Measurements from ENCODE around the gene MDFI. TPM values are rescaled to one million over a fixed set of nuclear protein-coding genes. Genes with fewer than 3 reads are reported as not detected.
A peak's percentile ranks its signal among the peaks of the same experiment; 100 is the strongest.
"Not testable (repeated sequence)": the region's sequence is repeated elsewhere in the genome, so short reads cannot be mapped to it uniquely, and the experiment has no call there.

Gene MDFI
- total and polyA plus RNA-seq, 5 donors, result 4.9 to 11.9 (median 9.6) TPM

- Histone ChIP-seq H3K27me3 (ENCODE audit: control insufficient read depth, insufficient read depth) (no peaks in the 10 kb centered on the region), H3K4me1 (ENCODE audit: control insufficient read depth, insufficient read depth, low read length) (no peaks in the 10 kb centered on the region), H3K9me3 (ENCODE audit: control insufficient read depth, low read length) (no peaks in the 10 kb centered on the region), H3K4me3 (ENCODE audit: low read length) (no peak overlapping the region), H3K27ac (ENCODE audit: low read length) (no peak overlapping the region)
- peak; percentile 77 to 79 for ATAC-seq
- WGBS, result 6% methylated on average over 20 of the region's 20 CpGs
- peak; percentile 83 to 91 (median 91) for DNase-seq
- intact Hi-C loops (cut with DNase I), result loop anchor here (1.0 to 5.0 kb wide), 3 partner anchors 79 to 81 kb away; no protein-coding TSS in a partner anchor
Observed at GRCh38 chr6:41602864-41603608, 35.2 kb upstream of the MDFI start.

DNA sequence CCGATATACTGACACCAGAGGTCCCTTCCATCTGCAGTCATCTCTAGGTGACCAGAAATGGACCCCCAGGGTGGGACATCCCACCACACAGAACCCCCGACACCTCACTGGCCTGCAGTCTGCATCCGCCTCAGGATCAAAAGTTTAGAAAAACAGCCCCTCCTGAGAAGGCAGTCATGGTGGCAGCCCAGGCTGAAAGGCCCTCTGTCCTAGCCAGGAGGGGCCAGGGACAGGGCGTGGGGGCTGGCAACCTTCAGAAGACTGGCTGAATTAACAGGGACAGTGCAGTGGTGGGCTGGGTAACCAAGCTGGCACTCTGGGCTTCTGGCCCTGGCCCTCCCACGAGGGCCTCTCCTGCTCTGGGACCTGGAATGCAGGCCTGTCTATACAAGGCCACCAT is 34.3 kb upstream of the MDFI start:
- H3K27ac ChIP-seq (ENCODE audit: low read length), result no peak overlapping the region
- ATAC-seq (no peak), DNase-seq (no peak)
- H3K4me3 ChIP-seq (ENCODE audit: low read length), result no peak overlapping the region
- 83% methylated on average over 5 of the region's 5 CpGs for WGBS
- no peaks in the 10 kb centered on the region for H3K27me3 ChIP-seq (ENCODE audit: control insufficient read depth, insufficient read depth)
- H3K9me3 ChIP-seq (ENCODE audit: control insufficient read depth, low read length), result no peaks in the 10 kb centered on the region
- no peaks in the 10 kb centered on the region for H3K4me1 ChIP-seq (ENCODE audit: control insufficient read depth, insufficient read depth, low read length)
- intact Hi-C loops (cut with DNase I), result loop anchor here in 1 of 4 donors (5.0 kb wide), 1 partner anchor 78 kb away; no protein-coding TSS in a partner anchor

DNA sequence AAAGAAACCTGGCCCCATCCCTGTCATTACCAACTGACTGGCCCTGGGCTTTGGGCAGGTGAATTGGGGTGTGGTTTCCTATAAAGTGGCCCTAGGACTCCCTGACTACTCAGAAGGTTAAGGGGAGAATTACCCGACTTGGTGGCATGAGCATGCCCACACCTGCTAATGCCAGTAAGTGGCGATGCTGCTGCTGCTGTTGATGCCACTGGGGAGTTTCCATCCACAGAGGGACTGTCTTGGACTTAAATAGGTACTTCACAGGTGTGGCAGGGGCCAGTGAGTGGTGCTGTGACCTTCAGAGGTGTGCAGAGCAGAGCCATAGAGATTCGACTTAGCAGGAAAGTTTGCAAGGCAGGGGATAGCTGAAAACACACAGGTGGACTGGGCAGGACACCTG is 32.6 kb upstream of the MDFI start:
- Histone ChIP-seq H3K9me3 (ENCODE audit: control insufficient read depth, low read length) (no peaks in the 10 kb centered on the region), H3K4me3 (ENCODE audit: low read length) (no peak overlapping the region), H3K27ac (ENCODE audit: low read length) (no peak overlapping the region), H3K4me1 (ENCODE audit: control insufficient read depth, insufficient read depth, low read length) (no peaks in the 10 kb centered on the region), H3K27me3 (ENCODE audit: control insufficient read depth, insufficient read depth) (no peaks in the 10 kb centered on the region)
- intact Hi-C loops (cut with DNase I), result no loop called here
- WGBS, result 84% methylated on average over 3 of the region's 3 CpGs
- ATAC-seq (no peak), DNase-seq (no peak)

- intact Hi-C loops (cut with DNase I), result no loop called here
- H3K9me3 ChIP-seq (ENCODE audit: control insufficient read depth, low read length), result no peaks in the 10 kb centered on the region
- WGBS, result 95% methylated on average over 5 of the region's 5 CpGs
- H3K4me1 ChIP-seq (ENCODE audit: control insufficient read depth, insufficient read depth, low read length), result no peaks in the 10 kb centered on the region
- DNase-seq, result no peak
- H3K27ac ChIP-seq (ENCODE audit: low read length), result no peak overlapping the region
- no peak for ATAC-seq
- no peaks in the 10 kb centered on the region for H3K27me3 ChIP-seq (ENCODE audit: control insufficient read depth, insufficient read depth)
- H3K4me3 ChIP-seq (ENCODE audit: low read length), result no peak overlapping the region
Observed at GRCh38 chr6:41607036-41607435, 31.2 kb upstream of the MDFI start.

- intact Hi-C loops (cut with DNase I), result no loop called here
Observed at GRCh38 chr6:41607736-41608135, 30.5 kb upstream of the MDFI start.

GRCh38 chr6:41608443-41609151 is 29.7 kb upstream of the MDFI start:
- H3K4me3 ChIP-seq (ENCODE audit: low read length), result no peak overlapping the region
- ATAC-seq (no peak), DNase-seq (no peak)
- no peak overlapping the region for H3K27ac ChIP-seq (ENCODE audit: low read length)
- H3K9me3 ChIP-seq (ENCODE audit: control insufficient read depth, low read length), result no peaks in the 10 kb centered on the region
- H3K4me1 ChIP-seq (ENCODE audit: control insufficient read depth, insufficient read depth, low read length), result no peaks in the 10 kb centered on the region
- no peaks in the 10 kb centered on the region for H3K27me3 ChIP-seq (ENCODE audit: control insufficient read depth, insufficient read depth)
- 81% methylated on average over 11 of the region's 11 CpGs for WGBS
- intact Hi-C loops (cut with DNase I), result no loop called here

More at GRCh38 chr6:41607736-41608135, 30.5 kb upstream of the MDFI start:
- Histone ChIP-seq H3K9me3 (ENCODE audit: control insufficient read depth, low read length) (no peaks in the 10 kb centered on the region), H3K27ac (ENCODE audit: low read length) (no peak overlapping the region), H3K4me1 (ENCODE audit: control insufficient read depth, insufficient read depth, low read length) (no peaks in the 10 kb centered on the region), H3K27me3 (ENCODE audit: control insufficient read depth, insufficient read depth) (no peaks in the 10 kb centered on the region), H3K4me3 (ENCODE audit: low read length) (no peak overlapping the region)
- ATAC-seq (no peak), DNase-seq (no peak)
- WGBS, result 79% methylated on average over 9 of the region's 9 CpGs

- ATAC-seq, result no peak
- H3K27ac ChIP-seq (ENCODE audit: low read length), result no peak overlapping the region
- intact Hi-C loops (cut with DNase I), result no loop called here
Observed at GRCh38 chr6:41614715-41615114, 23.6 kb upstream of the MDFI start.

GRCh38 chr6:41615311-41615710 is 23.0 kb upstream of the MDFI start:
- Histone ChIP-seq H3K9me3 (ENCODE audit: control insufficient read depth, low read length) (no peaks in the 10 kb centered on the region), H3K4me3 (ENCODE audit: low read length) (no peak overlapping the region), H3K4me1 (ENCODE audit: control insufficient read depth, insufficient read depth, low read length) (no peaks in the 10 kb centered on the region), H3K27me3 (ENCODE audit: control insufficient read depth, insufficient read depth) (no peaks in the 10 kb centered on the region), H3K27ac (ENCODE audit: low read length) (no peak overlapping the region)
- 76% methylated on average over 7 of the region's 7 CpGs for WGBS
- DNase-seq (no peak), ATAC-seq (no peak)
- intact Hi-C loops (cut with DNase I), result no loop called here

More at GRCh38 chr6:41614715-41615114, 23.6 kb upstream of the MDFI start:
- Histone ChIP-seq H3K9me3 (ENCODE audit: control insufficient read depth, low read length) (no peaks in the 10 kb centered on the region), H3K4me1 (ENCODE audit: control insufficient read depth, insufficient read depth, low read length) (no peaks in the 10 kb centered on the region), H3K27me3 (ENCODE audit: control insufficient read depth, insufficient read depth) (no peaks in the 10 kb centered on the region), H3K4me3 (ENCODE audit: low read length) (no peak overlapping the region)
- 98% methylated on average over 2 of the region's 2 CpGs for WGBS
- DNase-seq, result no peak

- DNase-seq, result no peak
- no peak overlapping the region for H3K4me3 ChIP-seq (ENCODE audit: low read length)
- H3K27me3 ChIP-seq (ENCODE audit: control insufficient read depth, insufficient read depth), result no peaks in the 10 kb centered on the region
- H3K27ac ChIP-seq (ENCODE audit: low read length), result no peak overlapping the region
- no peaks in the 10 kb centered on the region for H3K9me3 ChIP-seq (ENCODE audit: control insufficient read depth, low read length)
- ATAC-seq, result no peak
- 57% methylated on average over 3 of the region's 3 CpGs for WGBS
- no peaks in the 10 kb centered on the region for H3K4me1 ChIP-seq (ENCODE audit: control insufficient read depth, insufficient read depth, low read length)
- intact Hi-C loops (cut with DNase I), result no loop called here
Observed at GRCh38 chr6:41618598-41618997, 19.7 kb upstream of the MDFI start.

DNA sequence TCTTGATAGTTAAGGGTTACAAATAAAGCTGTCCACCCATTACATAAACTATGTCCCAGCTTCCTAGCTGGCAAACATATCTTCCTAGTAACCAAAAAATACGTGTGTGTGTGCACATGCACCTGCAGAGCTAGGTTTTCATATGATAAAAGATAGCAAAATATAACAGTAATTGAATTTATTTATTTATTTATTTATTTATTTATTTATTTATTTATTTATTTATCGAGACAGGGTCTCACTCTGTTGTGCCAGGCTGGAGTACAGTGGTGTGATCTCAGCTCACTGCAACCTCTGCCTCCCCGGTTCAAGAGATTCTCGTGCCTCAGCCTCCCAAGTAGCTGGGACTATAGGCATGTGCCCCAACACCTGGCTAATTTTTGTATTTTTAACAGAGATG is 19.1 kb upstream of the MDFI start:
- H3K9me3 ChIP-seq (ENCODE audit: control insufficient read depth, low read length); H3K27me3 ChIP-seq (ENCODE audit: control insufficient read depth, insufficient read depth); H3K27ac ChIP-seq (ENCODE audit: low read length); ATAC-seq; DNase-seq; intact Hi-C loops (cut with DNase I); H3K4me1 ChIP-seq (ENCODE audit: control insufficient read depth, insufficient read depth, low read length); H3K4me3 ChIP-seq (ENCODE audit: low read length): not testable (repeated sequence)
- 75% methylated on average over 4 of the region's 4 CpGs for WGBS

DNA sequence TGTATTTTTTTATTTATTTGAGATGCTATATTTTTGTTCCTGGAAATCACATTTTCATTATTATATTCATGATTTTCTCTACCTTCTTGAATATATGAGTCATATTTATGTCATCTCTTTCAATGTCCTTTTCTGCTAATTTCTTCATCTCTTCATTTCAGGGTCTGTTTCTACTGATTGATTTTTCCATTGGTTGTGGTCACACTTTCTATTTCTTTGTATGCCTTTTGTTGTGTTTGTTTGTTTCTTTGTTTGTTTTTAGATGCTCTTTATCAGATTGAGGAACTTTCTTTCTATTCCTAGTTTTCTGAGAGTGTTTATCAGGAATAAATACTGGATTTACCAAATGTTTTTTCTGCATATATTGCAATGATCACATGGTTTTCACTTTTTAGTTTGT is 16.9 kb upstream of the MDFI start:
- no peak overlapping the region for H3K4me3 ChIP-seq (ENCODE audit: low read length)
- no peak for ATAC-seq
- no peaks in the 10 kb centered on the region for H3K9me3 ChIP-seq (ENCODE audit: control insufficient read depth, low read length)
- no peak for DNase-seq
- intact Hi-C loops (cut with DNase I), result no loop called here
- no peak overlapping the region for H3K27ac ChIP-seq (ENCODE audit: low read length)
- H3K27me3 ChIP-seq (ENCODE audit: control insufficient read depth, insufficient read depth), result no peaks in the 10 kb centered on the region
- peaks cover 6% of the 10 kb centered on the region for H3K4me1 ChIP-seq (ENCODE audit: control insufficient read depth, insufficient read depth, low read length)

Measured in right cardiac atrium (tissue), 5 donors.